WTC11 (cell line): ENCODE data around the gene ALG14. TPM values are rescaled to one million over a fixed set of nuclear protein-coding genes. Genes with fewer than 3 reads are reported as not detected.

Source experiments
- ATAC-seq: fragments of 200-7000 bp; cut with Tn5 transposase; 2 replicates; pipeline ENCODE4 v1.10.0; 2021; ENCODE audit warnings: mild to moderate bottlenecking, moderate library complexity
- CTCF ChIA-PET: fragments of 300-600 bp; sonication (Branson Sonifier 250); formaldehyde crosslinking; loops from one replicate; lab custom pipeline; 2021; ENCODE audit warnings: antibody characterized with exemption; lab: Charles Lee
- POLR2A ChIA-PET: fragments of 350-600 bp; sonication (Branson Sonifier 250); formaldehyde crosslinking; loops from one replicate; lab custom pipeline; 2021; ENCODE audit warnings: antibody characterized with exemption; lab: Charles Lee
- DNase-seq: peaks from one replicate; pipeline ENCODE4 v3.0.0; 2021; ENCODE audit warnings: low spot score
- H3K27ac Mint-ChIP-seq: 2 replicates; pipeline ENCODE4 v1.8.0; 2021; ENCODE audit warnings: mixed read lengths
- H3K27me3 Mint-ChIP-seq: 2 replicates; pipeline ENCODE4 v1.8.0; 2021; ENCODE audit warnings: low read depth, mild to moderate bottlenecking, moderate library complexity, mixed read lengths
- H3K36me3 Mint-ChIP-seq: 2 replicates; pipeline ENCODE4 v1.8.0; 2021; ENCODE audit warnings: mixed read lengths
- H3K4me1 Mint-ChIP-seq: 2 replicates; pipeline ENCODE4 v1.8.0; 2022; ENCODE audit warnings: mixed read lengths
- H3K4me3 Mint-ChIP-seq: 2 replicates; pipeline ENCODE4 v1.8.0; 2021; ENCODE audit warnings: mild to moderate bottlenecking, moderate library complexity, mixed read lengths
- H3K9me3 Mint-ChIP-seq: 2 replicates; pipeline ENCODE4 v1.8.0; 2021; ENCODE audit warnings: mixed read lengths
- ATF1 ChIP-seq: sonication (generic); formaldehyde crosslinking; IDR thresholded peaks from 2 replicates; pipeline ENCODE4 v1.8.1; 2023; ENCODE audit warnings: mild to moderate bottlenecking, moderate library complexity, missing genetic modification reagents
- CBFB ChIP-seq: sonication (generic); formaldehyde crosslinking; IDR thresholded peaks from 2 replicates; pipeline ENCODE4 v1.8.1; 2022; ENCODE audit warnings: mild to moderate bottlenecking, low read depth, missing genetic modification reagents
- E2F1 ChIP-seq: sonication (generic); formaldehyde crosslinking; IDR thresholded peaks from 2 replicates; pipeline ENCODE4 v1.8.0; 2022; ENCODE audit warnings: mild to moderate bottlenecking, missing genetic modification reagents
- FOXJ3 ChIP-seq: sonication (generic); formaldehyde crosslinking; IDR thresholded peaks from 2 replicates; pipeline ENCODE4 v1.9.0; 2021; ENCODE audit warnings: missing genetic modification reagents, mild to moderate bottlenecking, borderline replicate concordance
- FOXP1 ChIP-seq: sonication (generic); formaldehyde crosslinking; IDR thresholded peaks from 2 replicates; pipeline ENCODE4 v1.8.0; 2022; ENCODE audit warnings: missing genetic modification reagents, mild to moderate bottlenecking, moderate library complexity, borderline replicate concordance
- HMGA2 ChIP-seq: fragments of 250-450 bp; sonication (Bioruptor Pico); IDR thresholded peaks from 2 replicates; pipeline ENCODE4 v1.4.0; 2021; ENCODE audit warnings: mild to moderate bottlenecking, moderate library complexity
- MAX ChIP-seq: sonication (generic); formaldehyde crosslinking; IDR thresholded peaks from 2 replicates; pipeline ENCODE4 v1.8.0; 2022; ENCODE audit warnings: mild to moderate bottlenecking, missing genetic modification reagents
- NFATC4 ChIP-seq: fragments of 250-450 bp; sonication (Bioruptor Pico); IDR thresholded peaks from 2 replicates; pipeline ENCODE4 v1.9.0; 2021; ENCODE audit warnings: mild to moderate bottlenecking
- OVOL2 ChIP-seq: fragments of 250-450 bp; sonication (Bioruptor Pico); IDR thresholded peaks from 2 replicates; pipeline ENCODE4 v1.9.0; 2021; ENCODE audit warnings: mild to moderate bottlenecking, borderline replicate concordance
- PRRX2 ChIP-seq: fragments of 250-450 bp; sonication (Bioruptor Pico); IDR thresholded peaks from 2 replicates; pipeline ENCODE4 v1.8.0; 2021; ENCODE audit warnings: mild to moderate bottlenecking
- ZNF317 ChIP-seq: sonication (generic); formaldehyde crosslinking; IDR thresholded peaks from 2 replicates; pipeline ENCODE4 v1.8.1; 2023; ENCODE audit warnings: low read depth, mild to moderate bottlenecking, moderate library complexity, missing genetic modification reagents, borderline replicate concordance
- ZNF423 ChIP-seq: fragments of 250-450 bp; sonication (Bioruptor Pico); IDR thresholded peaks from 2 replicates; pipeline ENCODE4 v2.1.2; 2022; ENCODE audit warnings: mild to moderate bottlenecking, moderate library complexity
- ZNF425 ChIP-seq: fragments of 250-450 bp; sonication (Bioruptor Pico); conservative IDR thresholded peaks from 2 replicates; pipeline ENCODE4 v1.9.0; 2021; ENCODE audit warnings: mild to moderate bottlenecking
- total RNA-seq: library from RNA; stranded (reverse); gene quantifications from 3 replicates; pipeline ENCODE4 v1.2.3, GENCODE V29; 2021
- TF ChIP-seq, protein P1 (sequence below): fragments of 250-450 bp; sonication (Bioruptor Pico); IDR thresholded peaks from 2 replicates; pipeline ENCODE4 v1.8.0; 2021; ENCODE audit warnings: mild to moderate bottlenecking
- TF ChIP-seq, protein P2 (sequence below): fragments of 250-450 bp; sonication (Bioruptor Pico); IDR thresholded peaks from 2 replicates; pipeline ENCODE4 v1.9.0; 2021; ENCODE audit warnings: mild to moderate bottlenecking
- TF ChIP-seq, protein P3 (sequence below): sonication (generic); formaldehyde crosslinking; IDR thresholded peaks from 2 replicates; pipeline ENCODE4 v1.8.0; 2023; ENCODE audit warnings: missing genetic modification reagents
- TF ChIP-seq, protein P4 (sequence below): fragments of 250-450 bp; sonication (Bioruptor Pico); IDR thresholded peaks from 2 replicates; pipeline ENCODE4 v1.9.0; 2021; ENCODE audit warnings: mild to moderate bottlenecking, borderline replicate concordance
- TF ChIP-seq, protein P5 (sequence below): sonication (generic); formaldehyde crosslinking; IDR thresholded peaks from 2 replicates; pipeline ENCODE4 v1.8.1; 2022; ENCODE audit warnings: low read depth, missing genetic modification reagents, borderline replicate concordance

Gene ALG14
- total RNA-seq, 1 experiment from 2014 or later = 2.3 TPM

GRCh38 chr1:95069710-95070093, 3.0 kb downstream of the ALG14 start (continued):
- TF ChIP-seq ZNF425 = no peak

DNA sequence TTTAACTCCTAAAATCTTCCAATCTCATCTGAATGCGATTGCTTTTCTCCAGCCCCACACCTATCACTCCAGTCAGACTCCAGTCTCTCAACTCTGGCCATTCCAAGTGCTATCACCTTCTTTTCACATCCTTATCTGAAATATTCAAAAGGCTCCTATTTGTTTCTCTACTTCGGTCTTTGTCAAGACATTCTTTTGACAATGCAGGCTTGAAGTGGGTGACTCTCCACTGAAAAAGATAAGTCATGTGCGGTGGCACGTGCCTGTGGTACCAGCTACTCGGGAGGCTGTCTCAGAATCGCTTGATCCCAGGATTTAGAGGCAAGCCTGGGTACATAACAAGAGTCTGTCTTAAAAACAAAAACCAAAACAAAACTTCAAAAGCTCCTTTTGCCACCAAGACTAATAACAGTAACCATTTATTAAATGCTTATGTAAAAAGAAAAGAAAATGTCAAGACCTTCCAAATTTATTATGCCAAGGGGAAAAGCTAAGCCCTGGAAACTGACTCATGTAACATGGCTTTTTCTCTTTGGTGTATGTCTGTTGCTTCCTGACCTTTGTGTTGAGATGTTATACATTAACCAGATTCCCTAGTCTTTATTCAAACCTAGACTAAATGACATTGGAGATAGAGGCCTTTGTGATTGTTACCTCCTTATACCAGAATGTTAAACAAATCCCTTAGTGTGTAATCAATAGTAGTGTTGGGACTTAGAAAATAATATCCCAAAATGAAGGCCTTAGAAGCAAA, 3.6 kb downstream of the ALG14 start:
- 0 out of 2 replicates have a peak, but pooled peaks cover under 1% of the 10 kb centered on the region for H3K27me3 Mint-ChIP-seq
- no peaks in the 10 kb centered on the region for H3K36me3 Mint-ChIP-seq
- no peak for ATAC-seq
- H3K4me3 Mint-ChIP-seq = no peak overlapping the region
- POLR2A ChIA-PET = no interaction called here
- no peaks in the 10 kb centered on the region for H3K9me3 Mint-ChIP-seq
- DNase-seq = no peak
- H3K27ac Mint-ChIP-seq = no peak overlapping the region
- TF ChIP-seq CBFB = no peak
- no peak for TF ChIP-seq MAX (CRISPR knock-in tag)
- no peak for TF ChIP-seq FOXJ3
- TF ChIP-seq, protein P1, sequence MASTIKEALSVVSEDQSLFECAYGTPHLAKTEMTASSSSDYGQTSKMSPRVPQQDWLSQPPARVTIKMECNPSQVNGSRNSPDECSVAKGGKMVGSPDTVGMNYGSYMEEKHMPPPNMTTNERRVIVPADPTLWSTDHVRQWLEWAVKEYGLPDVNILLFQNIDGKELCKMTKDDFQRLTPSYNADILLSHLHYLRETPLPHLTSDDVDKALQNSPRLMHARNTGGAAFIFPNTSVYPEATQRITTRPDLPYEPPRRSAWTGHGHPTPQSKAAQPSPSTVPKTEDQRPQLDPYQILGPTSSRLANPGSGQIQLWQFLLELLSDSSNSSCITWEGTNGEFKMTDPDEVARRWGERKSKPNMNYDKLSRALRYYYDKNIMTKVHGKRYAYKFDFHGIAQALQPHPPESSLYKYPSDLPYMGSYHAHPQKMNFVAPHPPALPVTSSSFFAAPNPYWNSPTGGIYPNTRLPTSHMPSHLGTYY (CRISPR knock-in tag) = no peak
- TF ChIP-seq E2F1 (CRISPR knock-in tag) = no peak
- TF ChIP-seq, protein P2, sequence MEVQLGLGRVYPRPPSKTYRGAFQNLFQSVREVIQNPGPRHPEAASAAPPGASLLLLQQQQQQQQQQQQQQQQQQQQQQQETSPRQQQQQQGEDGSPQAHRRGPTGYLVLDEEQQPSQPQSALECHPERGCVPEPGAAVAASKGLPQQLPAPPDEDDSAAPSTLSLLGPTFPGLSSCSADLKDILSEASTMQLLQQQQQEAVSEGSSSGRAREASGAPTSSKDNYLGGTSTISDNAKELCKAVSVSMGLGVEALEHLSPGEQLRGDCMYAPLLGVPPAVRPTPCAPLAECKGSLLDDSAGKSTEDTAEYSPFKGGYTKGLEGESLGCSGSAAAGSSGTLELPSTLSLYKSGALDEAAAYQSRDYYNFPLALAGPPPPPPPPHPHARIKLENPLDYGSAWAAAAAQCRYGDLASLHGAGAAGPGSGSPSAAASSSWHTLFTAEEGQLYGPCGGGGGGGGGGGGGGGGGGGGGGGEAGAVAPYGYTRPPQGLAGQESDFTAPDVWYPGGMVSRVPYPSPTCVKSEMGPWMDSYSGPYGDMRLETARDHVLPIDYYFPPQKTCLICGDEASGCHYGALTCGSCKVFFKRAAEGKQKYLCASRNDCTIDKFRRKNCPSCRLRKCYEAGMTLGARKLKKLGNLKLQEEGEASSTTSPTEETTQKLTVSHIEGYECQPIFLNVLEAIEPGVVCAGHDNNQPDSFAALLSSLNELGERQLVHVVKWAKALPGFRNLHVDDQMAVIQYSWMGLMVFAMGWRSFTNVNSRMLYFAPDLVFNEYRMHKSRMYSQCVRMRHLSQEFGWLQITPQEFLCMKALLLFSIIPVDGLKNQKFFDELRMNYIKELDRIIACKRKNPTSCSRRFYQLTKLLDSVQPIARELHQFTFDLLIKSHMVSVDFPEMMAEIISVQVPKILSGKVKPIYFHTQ (CRISPR knock-in tag) = no peak
- TF ChIP-seq PRRX2 (CRISPR knock-in tag) = no peak
- TF ChIP-seq ZNF423 (CRISPR knock-in tag) = no peak
- TF ChIP-seq HMGA2 = no peak
- TF ChIP-seq, protein P3, sequence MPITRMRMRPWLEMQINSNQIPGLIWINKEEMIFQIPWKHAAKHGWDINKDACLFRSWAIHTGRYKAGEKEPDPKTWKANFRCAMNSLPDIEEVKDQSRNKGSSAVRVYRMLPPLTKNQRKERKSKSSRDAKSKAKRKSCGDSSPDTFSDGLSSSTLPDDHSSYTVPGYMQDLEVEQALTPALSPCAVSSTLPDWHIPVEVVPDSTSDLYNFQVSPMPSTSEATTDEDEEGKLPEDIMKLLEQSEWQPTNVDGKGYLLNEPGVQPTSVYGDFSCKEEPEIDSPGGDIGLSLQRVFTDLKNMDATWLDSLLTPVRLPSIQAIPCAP (CRISPR knock-in tag) = no peak
- no peak for TF ChIP-seq NFATC4
- no peak for TF ChIP-seq FOXP1
- TF ChIP-seq OVOL2 (CRISPR knock-in tag) = no peak
- TF ChIP-seq ZNF317 (CRISPR knock-in tag) = no peak
- no peak for TF ChIP-seq ATF1 (CRISPR knock-in tag)
- TF ChIP-seq, protein P4, sequence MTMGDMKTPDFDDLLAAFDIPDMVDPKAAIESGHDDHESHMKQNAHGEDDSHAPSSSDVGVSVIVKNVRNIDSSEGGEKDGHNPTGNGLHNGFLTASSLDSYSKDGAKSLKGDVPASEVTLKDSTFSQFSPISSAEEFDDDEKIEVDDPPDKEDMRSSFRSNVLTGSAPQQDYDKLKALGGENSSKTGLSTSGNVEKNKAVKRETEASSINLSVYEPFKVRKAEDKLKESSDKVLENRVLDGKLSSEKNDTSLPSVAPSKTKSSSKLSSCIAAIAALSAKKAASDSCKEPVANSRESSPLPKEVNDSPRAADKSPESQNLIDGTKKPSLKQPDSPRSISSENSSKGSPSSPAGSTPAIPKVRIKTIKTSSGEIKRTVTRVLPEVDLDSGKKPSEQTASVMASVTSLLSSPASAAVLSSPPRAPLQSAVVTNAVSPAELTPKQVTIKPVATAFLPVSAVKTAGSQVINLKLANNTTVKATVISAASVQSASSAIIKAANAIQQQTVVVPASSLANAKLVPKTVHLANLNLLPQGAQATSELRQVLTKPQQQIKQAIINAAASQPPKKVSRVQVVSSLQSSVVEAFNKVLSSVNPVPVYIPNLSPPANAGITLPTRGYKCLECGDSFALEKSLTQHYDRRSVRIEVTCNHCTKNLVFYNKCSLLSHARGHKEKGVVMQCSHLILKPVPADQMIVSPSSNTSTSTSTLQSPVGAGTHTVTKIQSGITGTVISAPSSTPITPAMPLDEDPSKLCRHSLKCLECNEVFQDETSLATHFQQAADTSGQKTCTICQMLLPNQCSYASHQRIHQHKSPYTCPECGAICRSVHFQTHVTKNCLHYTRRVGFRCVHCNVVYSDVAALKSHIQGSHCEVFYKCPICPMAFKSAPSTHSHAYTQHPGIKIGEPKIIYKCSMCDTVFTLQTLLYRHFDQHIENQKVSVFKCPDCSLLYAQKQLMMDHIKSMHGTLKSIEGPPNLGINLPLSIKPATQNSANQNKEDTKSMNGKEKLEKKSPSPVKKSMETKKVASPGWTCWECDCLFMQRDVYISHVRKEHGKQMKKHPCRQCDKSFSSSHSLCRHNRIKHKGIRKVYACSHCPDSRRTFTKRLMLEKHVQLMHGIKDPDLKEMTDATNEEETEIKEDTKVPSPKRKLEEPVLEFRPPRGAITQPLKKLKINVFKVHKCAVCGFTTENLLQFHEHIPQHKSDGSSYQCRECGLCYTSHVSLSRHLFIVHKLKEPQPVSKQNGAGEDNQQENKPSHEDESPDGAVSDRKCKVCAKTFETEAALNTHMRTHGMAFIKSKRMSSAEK = no peak
- TF ChIP-seq, protein P5, sequence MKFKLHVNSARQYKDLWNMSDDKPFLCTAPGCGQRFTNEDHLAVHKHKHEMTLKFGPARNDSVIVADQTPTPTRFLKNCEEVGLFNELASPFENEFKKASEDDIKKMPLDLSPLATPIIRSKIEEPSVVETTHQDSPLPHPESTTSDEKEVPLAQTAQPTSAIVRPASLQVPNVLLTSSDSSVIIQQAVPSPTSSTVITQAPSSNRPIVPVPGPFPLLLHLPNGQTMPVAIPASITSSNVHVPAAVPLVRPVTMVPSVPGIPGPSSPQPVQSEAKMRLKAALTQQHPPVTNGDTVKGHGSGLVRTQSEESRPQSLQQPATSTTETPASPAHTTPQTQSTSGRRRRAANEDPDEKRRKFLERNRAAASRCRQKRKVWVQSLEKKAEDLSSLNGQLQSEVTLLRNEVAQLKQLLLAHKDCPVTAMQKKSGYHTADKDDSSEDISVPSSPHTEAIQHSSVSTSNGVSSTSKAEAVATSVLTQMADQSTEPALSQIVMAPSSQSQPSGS (CRISPR knock-in tag) = no peak
- CTCF ChIA-PET = no interaction called here
- peaks cover 9% of the 10 kb centered on the region for H3K4me1 Mint-ChIP-seq
